GM21447 (cell line): ENCODE measurements around the gene TEX2.

Experiments
- ATAC-seq: cut with Tn5 transposase; IDR thresholded peaks from one replicate; pipeline ENCODE4 v1.9.1; 2021; ENCODE audit not compliant: unreplicated experiment

Gene TEX2

GRCh38 chr17:64124609-64125008 lies 138.5 kb downstream of the TEX2 start:
- ATAC-seq, result no peak

DNA sequence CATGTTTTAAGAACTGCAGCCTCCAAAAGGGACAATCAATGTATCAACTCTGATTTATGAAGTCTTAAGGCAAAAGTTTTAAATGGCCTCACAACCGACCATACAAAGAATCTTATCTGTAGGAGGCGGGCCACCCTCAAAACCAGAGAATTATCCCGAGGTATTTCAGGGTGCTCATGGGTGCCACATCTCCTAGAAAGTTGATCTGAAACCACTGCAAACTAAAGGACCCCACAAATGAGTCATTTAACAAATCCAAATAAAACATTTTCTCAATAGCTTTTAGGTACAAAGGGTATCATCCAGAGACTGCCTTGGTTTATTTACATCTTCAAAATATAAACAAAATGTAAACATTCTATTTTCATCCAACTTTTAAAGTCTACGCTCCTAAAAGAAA lies 139.9 kb downstream of the TEX2 start:
- no peak for ATAC-seq

DNA sequence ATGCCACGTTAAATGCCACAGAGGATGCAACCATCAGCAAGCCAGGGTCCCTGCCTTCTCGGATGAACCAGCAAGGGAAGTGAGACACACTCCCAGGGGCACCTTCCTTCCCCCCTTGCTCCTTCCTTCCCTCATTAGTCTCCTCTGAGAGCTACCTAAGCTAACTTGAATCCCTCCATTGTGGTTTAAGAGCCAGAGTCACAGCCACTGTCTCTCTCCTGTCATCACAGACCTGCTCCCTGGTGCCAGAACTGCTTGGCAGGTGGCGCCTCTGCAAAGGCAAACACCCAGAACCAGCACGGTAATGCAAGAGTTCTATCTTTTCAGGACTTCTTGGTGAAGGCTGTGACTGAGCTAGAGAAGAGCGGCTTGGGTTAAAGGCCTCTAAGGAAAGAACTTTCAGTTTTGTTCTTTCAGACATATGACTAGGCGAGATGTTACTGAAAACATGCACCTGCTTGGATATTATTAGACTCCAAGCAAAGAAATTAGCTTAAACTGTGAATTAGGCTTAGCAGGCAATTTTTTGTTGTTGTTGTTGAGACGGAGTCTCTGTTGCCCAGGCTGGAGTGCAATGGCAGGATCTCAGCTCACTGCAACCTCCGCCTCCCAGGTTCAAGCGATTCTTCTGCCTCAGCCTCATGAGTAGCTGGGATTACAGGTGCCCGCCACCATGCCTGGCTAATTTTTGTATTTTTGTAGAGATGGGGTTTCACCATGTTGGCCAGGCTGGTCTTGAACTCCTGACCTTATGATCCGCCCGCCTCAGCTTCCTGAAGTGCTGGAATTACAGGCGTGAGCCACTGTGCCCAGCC lies 141.9 kb downstream of the TEX2 start:
- peak; percentile 89 for ATAC-seq

DNA sequence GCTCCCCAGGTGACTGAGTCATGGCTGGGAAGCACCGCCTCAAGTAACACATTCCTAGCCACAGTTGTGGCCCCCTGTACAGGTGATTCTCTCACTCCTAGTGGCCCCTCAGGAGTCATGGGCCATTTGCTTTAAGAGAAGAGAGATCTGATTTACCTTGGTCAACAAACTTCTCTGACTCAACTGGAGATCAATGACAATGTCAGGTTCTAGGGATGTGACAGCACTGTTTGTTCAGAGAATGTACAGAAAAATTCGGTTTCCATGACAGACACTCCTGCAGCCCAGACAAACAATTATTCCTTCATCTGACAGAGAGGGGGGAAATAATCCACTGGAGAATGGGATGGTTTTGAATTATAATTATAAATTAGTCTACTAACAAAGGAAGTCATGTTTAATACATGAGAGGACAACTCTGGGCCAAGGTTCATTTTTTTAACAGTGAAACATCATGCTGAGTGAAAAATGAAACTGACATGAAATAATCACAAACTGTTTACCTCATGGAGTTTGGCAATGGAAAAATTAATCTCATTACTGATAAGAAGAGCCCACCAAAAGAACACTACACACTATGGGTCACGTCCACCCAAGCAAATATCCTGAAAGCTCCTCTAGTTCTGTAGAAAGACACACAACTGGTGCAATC lies 142.8 kb downstream of the TEX2 start:
- no peak for ATAC-seq

DNA sequence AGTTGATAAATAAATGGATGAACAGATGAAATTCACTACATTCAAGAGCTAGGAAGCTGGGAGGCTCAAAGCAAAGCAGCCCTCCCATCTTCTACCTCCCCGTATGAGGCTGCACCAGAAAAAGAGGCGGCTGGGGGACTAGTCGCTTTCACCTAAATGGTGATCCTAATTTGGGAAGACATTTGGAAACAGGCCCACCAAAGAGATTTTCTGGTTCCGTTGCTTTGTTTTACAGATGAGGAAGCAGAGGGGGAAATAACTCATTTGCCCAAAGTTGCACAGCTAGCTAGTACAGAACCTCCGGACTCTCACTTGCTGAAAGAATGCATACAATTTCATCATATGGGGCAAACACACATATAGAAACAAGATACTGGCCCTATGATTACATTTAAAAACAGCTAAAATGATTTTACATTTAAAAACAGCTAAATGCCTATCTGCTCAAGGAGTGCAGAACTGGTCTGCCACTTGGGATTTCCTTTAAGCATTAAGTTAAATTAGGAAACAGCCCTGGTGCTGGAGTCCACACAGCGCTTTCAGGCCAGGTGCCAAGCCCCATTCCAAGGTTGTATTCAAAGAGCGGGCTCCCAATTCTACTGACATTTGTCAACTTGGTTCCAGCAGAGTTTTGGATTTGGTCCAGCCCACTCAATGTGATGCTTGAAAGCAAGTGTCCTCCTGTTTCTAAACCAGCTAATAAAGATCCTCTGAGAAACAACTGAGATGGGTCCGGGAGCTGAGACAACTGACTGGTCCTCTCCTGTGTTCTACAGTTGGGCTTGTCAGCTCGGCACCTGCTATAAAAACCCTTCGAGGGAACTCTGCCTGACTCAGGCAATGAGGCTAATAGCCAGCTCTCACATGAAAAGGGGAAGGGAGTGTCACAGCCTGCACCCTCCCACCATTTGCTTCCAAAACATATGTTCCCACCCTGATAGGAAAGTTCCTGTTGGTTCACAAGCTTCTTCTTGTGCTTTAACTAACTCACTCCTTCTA lies 144.8 kb downstream of the TEX2 start:
- no peak for ATAC-seq

DNA sequence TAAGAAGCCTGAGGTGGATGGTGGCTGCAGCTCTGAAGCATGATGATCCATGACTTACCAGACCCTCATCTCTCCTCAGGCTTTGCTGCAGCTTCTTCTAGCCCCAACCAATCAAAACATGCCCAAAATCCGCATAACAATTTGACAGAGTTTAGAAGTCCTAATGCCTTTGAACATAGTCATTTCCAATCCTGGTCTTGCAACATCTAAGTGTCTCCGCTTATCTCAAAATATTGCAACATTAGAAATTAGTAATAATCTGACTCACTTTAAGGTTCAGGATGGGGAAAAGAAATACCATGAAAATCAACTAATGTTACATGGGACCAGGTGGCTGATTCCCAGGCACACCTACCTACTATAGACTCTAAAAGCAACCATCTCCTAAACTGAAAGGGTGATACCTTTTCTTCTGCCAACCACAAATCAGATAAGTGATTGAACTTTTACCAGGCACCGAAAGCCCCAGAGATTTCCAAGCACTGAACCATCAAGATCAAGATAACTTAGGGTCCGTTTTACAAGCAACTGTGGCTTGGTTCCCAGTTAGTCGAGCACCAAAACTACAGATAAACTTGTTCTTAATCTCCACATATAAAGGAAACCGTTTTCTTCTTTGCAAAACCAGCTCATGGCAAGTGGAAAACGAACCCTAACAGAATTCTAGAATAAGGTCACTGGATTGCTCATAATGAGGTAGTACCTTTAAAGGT lies 147.1 kb downstream of the TEX2 start:
- no peak for ATAC-seq

DNA sequence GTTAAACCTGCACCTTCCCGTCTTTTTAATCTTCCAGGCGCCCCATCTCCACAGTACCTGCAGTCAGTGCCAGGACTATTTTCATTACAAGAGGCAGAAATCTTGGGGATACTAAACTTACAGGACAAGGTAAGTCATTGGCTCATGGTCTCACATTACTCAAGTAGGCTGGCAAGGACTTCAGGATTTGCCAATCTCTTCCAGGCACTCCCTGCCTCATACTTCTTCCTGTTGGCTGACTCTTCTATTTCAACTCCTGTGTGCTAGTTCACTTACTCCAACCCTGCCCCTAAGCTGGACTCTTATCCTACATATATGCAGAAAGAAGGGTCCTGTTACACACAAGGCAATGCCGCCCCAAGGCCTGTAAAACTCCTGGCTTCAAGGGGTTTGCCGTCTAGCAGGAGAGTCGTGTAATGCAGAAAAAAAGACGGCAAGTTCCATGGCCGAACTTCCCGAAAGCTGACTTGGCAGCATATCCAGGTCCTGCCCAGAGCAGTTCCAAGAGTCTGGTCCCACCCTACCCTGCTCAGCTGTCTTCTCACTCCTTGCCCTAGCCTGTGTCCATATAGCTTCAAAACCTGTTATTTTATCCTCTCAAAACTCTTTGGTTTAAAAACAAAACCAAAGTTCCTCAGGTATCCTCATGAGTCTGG lies 147.9 kb downstream of the TEX2 start:
- ATAC-seq, result no peak

DNA sequence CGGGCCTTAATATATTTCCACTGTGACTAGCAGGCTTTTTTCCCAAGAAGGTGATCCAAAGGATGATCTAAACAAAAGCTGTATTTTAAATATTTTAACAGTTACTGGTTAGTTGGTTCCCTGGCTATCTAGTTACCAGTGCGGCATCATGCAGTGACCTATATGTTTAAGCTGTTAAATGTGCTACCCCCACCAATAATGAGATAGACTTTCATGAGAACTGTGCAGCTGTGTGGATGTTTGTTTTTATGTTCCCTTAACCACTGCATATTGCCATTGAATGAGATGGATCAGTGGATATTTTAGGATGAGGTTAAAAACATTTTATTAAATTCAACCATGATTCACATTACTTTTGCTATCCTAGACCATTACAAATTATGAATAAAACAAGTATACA lies 150.1 kb downstream of the TEX2 start:
- ATAC-seq, result no peak

DNA sequence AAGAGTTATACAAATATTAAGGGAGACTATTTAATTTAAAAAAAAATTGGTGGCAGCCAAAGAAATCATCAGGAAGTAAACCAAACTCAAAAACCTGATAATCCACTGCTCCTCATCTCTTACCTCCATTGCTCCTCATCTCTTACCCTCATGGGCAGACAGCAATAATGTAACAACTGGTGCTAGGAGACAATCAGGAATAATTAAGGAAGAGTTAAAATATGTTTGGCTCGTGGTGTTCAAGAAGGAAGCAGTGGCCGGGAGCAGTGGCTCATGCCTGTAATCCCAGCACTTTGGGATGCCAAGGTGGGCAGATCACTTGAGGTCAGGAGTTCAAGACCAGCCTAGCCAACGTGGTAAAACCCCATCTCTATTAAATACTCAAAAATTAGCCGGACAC lies 151.2 kb downstream of the TEX2 start:
- no peak for ATAC-seq

- no peak for ATAC-seq
Measured at GRCh38 chr17:64110379-64111152, 152.5 kb downstream of the TEX2 start.

DNA sequence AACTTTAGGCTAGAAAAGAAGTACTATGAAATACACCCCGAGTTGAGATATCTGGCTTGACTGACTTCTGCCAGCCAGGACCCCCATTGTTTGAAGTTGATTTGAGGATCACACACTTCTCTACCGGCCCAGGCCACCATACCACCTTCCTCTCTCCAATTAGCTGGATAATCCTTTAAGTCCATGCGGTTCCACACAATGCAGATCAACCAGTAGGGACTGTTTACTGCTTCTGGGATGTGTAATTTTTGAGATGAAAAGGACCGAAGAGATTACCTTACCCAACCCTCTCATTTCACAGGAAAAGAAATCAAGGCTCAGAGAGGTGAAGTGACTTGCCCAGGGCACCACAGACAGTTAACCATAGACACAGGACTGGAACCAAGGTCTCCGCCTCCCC lies 153.7 kb downstream of the TEX2 start:
- ATAC-seq, result no peak

GRCh38 chr17:64107500-64108236 lies 155.4 kb downstream of the TEX2 start:
- no peak for ATAC-seq

- ATAC-seq, result no peak
Measured at GRCh38 chr17:64106918-64107317, 156.1 kb downstream of the TEX2 start.

GRCh38 chr17:64103391-64104364 lies 159.4 kb downstream of the TEX2 start:
- peak; percentile 68 for ATAC-seq

DNA sequence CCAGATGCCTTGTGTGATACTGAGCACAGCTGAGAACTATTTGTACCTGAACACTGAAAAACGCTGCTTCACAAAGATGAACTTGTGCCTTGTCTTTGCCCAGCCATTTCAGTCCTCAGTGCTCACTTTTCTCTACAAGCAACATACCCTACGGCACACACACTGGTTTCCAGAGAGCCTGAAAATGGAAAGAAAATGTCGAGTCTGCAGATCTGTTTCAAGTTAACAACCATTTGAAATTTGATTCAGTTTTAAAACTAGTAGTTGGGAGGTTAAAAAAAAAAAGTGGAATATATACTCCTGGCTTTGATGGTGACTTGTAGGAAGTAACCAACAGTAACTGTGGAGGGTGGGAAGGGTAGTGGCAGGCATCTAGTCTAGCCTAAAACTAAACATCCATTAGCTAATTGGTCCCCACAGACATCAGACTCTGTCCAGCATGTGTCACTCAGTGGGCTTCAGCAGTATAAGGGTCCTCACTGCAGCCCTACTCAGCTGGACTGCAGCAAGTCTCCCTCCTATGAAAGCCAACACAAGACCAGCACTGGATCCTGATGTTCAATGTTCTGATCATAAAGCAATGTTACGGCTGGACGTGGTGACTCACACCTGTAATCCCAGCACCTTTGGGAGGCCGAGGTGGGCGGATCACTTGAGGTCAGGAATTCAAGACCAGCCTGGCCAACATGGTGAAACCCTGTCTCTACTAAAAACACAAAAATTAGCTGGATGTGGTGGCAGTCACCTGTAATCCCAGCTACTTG lies 160.3 kb downstream of the TEX2 start:
- ATAC-seq, result no peak

- no peak for ATAC-seq
Measured at GRCh38 chr17:64099543-64099942, 163.5 kb downstream of the TEX2 start.
